Brain microvascular endothelial cell (primary cell): ENCODE data around the gene FDXR.

Experiments
- DNase-seq: peaks from one replicate; pipeline ENCODE4 v3.0.0-alpha.2; 2020
- H3K27ac ChIP-seq: fragments of 250-450 bp; sonication (Bioruptor Pico); 2 replicates; pipeline ENCODE4 v1.5.1; 2020; ENCODE audit warnings: mild to moderate bottlenecking, moderate library complexity
- H3K27me3 ChIP-seq: fragments of 250-450 bp; sonication (Bioruptor Pico); replicated peaks from 2 replicates; pipeline ENCODE4 v1.5.1; 2020; ENCODE audit warnings: mild to moderate bottlenecking
- H3K36me3 ChIP-seq: fragments of 250-450 bp; sonication (Bioruptor Pico); replicated peaks from 2 replicates; pipeline ENCODE4 v1.5.1; 2020; ENCODE audit warnings: mild to moderate bottlenecking
- H3K4me3 ChIP-seq: 2 replicates; pipeline ENCODE4 v1.5.1; 2011; ENCODE audit warnings: low read depth, mild to moderate bottlenecking, control low read depth, low read length, moderate library complexity
- CTCF ChIP-seq: IDR thresholded peaks from 2 replicates; pipeline ENCODE4 v1.5.1; 2011; ENCODE audit warnings: low read depth, mild to moderate bottlenecking, moderate library complexity, low read length, control low read depth, inconsistent platforms; ENCODE audit errors: missing control alignments
- in situ Hi-C: cut with HindIII; loops from 2 replicates; pipeline ENCODE4 v1.10.0; 2017; ENCODE audit warnings: low sequenced_read_pairs, low pct_ligation_motif_present

FDXR gene

GRCh38 chr17:74890554-74890953 is 17.8 kb upstream of the FDXR start:
- no peak overlapping the region for H3K4me3 ChIP-seq
- H3K27me3 ChIP-seq, result peaks cover 41% of the 10 kb centered on the region
- no peak for DNase-seq
- H3K27ac ChIP-seq, result no peak overlapping the region
- H3K36me3 ChIP-seq, result no peaks in the 10 kb centered on the region
- in situ Hi-C loops, result no loop called here
- TF ChIP-seq CTCF, result no peak

GRCh38 chr17:74888469-74888868 is 15.7 kb upstream of the FDXR start:
- H3K27ac ChIP-seq, result no peak overlapping the region
- H3K36me3 ChIP-seq, result no peaks in the 10 kb centered on the region
- H3K4me3 ChIP-seq, result no peak overlapping the region
- in situ Hi-C loops, result no loop called here
- no peak for TF ChIP-seq CTCF
- H3K27me3 ChIP-seq, result peaks cover 25% of the 10 kb centered on the region
- DNase-seq, result no peak

DNA sequence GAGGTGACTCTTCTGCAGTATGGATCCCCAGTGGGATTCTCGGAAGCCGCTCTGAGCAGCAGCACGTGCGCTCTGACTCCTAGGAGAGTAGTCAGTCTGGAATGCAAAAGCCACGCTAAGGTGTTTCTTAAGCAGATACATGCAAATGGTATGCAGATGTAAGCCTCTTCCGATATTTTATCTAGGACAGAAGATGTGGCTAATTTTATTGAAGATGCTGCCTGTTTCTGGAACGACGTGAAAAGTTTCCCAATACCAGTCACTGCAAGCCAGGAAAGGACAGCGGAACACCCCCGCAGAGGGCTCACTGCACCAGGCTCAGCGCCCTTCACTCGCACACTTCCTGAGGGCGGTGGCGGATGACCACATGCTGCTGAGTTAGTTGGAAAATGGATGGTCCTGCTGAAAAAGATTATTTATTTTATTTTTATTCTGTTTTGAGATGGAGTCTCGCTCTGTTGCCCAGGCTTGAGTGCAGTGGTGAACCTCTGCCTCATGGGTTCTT is 10.5 kb upstream of the FDXR start:
- no peak overlapping the region for H3K4me3 ChIP-seq
- peaks cover 10% of the 10 kb centered on the region for H3K27me3 ChIP-seq
- no peak for TF ChIP-seq CTCF
- no peak for DNase-seq
- in situ Hi-C loops, result no loop called here
- no peak overlapping the region for H3K27ac ChIP-seq
- no peaks in the 10 kb centered on the region for H3K36me3 ChIP-seq

DNA sequence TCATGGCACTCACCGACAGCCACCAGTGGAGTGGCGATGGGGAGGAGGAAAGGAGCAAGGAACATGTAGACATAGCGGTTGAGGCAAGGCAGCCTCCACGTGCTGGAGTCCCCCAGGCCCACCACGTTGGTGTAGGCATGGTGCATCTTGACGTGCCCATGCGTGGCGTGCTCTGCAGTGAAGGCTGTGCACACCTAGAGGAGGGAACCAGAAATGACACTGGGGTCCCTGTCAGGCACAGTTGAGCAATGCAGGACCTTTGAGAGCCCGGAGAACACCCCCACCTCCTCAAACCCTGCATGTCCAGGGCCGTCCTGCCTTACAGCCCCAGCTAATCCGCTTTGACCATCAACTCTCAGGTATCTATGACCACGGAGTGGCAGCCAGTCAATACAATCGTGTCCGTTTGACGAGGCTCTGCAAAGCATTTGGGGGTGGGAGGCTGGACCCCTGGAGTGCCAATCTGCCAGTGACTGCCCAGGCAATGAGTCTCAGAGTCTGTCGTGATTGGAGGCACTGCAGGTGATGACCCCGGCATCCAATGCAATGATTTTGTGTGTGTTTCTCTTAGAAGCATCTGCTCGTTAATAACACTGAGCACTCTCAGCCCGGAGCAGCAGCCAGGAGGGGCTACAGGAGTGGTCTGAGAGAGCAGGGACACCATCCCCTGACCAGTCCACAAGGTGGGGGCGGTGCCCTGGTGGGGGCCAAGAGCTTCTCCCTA is 9.9 kb upstream of the FDXR start:
- in situ Hi-C loops, result no loop called here
- DNase-seq, result no peak
- no peak for TF ChIP-seq CTCF
- H3K27ac ChIP-seq, result no peak overlapping the region
- peaks cover 10% of the 10 kb centered on the region for H3K27me3 ChIP-seq
- H3K36me3 ChIP-seq, result no peaks in the 10 kb centered on the region
- no peak overlapping the region for H3K4me3 ChIP-seq

DNA sequence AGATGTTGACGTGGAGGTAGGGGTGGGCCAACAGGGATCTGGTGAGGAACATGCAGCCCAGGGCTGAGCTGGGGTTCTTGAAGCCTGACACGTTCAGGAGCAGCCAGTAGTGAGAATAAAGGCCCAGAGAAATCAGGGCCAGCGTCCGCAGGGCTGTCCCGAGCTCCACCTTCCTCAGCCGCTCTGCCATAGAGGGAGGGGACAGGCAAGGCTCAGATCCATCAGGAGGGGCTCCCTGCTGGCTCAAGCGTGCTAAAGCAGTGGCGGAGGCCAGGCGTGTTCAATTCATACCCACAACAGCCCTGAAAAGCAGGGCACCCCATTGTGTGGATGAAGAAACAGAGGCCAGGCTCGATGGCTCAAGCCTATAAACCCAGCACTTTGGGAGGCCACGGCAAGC is 8.3 kb upstream of the FDXR start:
- Histone ChIP-seq H3K27me3 (peaks cover 10% of the 10 kb centered on the region), H3K4me3 (no peak overlapping the region), H3K27ac (no peak overlapping the region), H3K36me3 (no peaks in the 10 kb centered on the region)
- DNase-seq, result no peak
- no peak for TF ChIP-seq CTCF
- in situ Hi-C loops, result no loop called here

- in situ Hi-C loops, result no loop called here
- TF ChIP-seq CTCF, result no peak
- H3K36me3 ChIP-seq, result no peaks in the 10 kb centered on the region
- H3K27ac ChIP-seq, result no peak overlapping the region
- no peak overlapping the region for H3K4me3 ChIP-seq
- DNase-seq, result no peak
- peaks cover 10% of the 10 kb centered on the region for H3K27me3 ChIP-seq
Measured at GRCh38 chr17:74879308-74879707, 6.5 kb upstream of the FDXR start.
